A673 (cell line): ENCODE data around the gene PRR30. TPM values are rescaled to one million over a fixed set of nuclear protein-coding genes. Genes with fewer than 3 reads are reported as not detected.

ENCODE experiments used
- BruUV-seq: library from RNA; stranded (reverse); fragments of 400-500 nt; replicated peaks from 2 replicates; lab custom pipeline; 2021; lab: Mats Ljungman, UMichigan
- CTCF ChIA-PET: fragments of 300-600 bp; sonication (Branson Sonifier 250); formaldehyde crosslinking; loops from one replicate; lab custom pipeline; 2022; ENCODE audit warnings: antibody characterized with exemption; lab: Charles Lee
- POLR2A ChIA-PET: fragments of 300-600 bp; sonication (Branson Sonifier 250); formaldehyde crosslinking; loops from one replicate; lab custom pipeline; 2022; ENCODE audit warnings: antibody characterized with exemption; ENCODE audit not compliant: low non-redundant PET; lab: Charles Lee
- DNase-seq: peaks from one replicate; pipeline ENCODE4 v3.0.0-alpha.2; 2015; ENCODE audit warnings: low spot score
- H3K27ac ChIP-seq: fragments of 200-600 bp; sonication (generic); 2 replicates; pipeline ENCODE4 v1.5.1; 2016; ENCODE audit warnings: mixed run types, low read depth, mild to moderate bottlenecking, mixed read lengths, antibody characterized with exemption, low read length; ENCODE audit not compliant: poor library complexity, severe bottlenecking
- H3K27me3 ChIP-seq: fragments of 200-600 bp; sonication (generic); replicated peaks from 2 replicates; pipeline ENCODE4 v1.6.1; 2017; ENCODE audit warnings: mixed run types, low read depth, mild to moderate bottlenecking, mixed read lengths, antibody characterized with exemption, low read length; ENCODE audit not compliant: insufficient read depth, poor library complexity
- H3K36me3 ChIP-seq: fragments of 200-600 bp; sonication (generic); 2 replicates; pipeline ENCODE4 v1.6.1; 2016; ENCODE audit warnings: mixed run types, mild to moderate bottlenecking, mixed read lengths, antibody characterized with exemption, low read length; ENCODE audit not compliant: insufficient read depth, poor library complexity, severe bottlenecking
- H3K4me1 ChIP-seq: fragments of 200-600 bp; sonication (generic); 2 replicates; pipeline ENCODE4 v1.6.1; 2017; ENCODE audit warnings: mixed run types, mild to moderate bottlenecking, mixed read lengths, antibody characterized with exemption, low read length; ENCODE audit not compliant: insufficient read depth, poor library complexity, severe bottlenecking
- H3K4me3 ChIP-seq: fragments of 200-600 bp; sonication (generic); 2 replicates; pipeline ENCODE4 v1.5.1; 2016; ENCODE audit warnings: low read depth, mixed run types, mild to moderate bottlenecking, mixed read lengths, low read length; ENCODE audit not compliant: poor library complexity, severe bottlenecking
- H3K9me3 ChIP-seq: fragments of 200-600 bp; sonication (generic); 2 replicates; pipeline ENCODE4 v1.6.1; 2016; ENCODE audit warnings: mixed run types, low read depth, mild to moderate bottlenecking, mixed read lengths, antibody characterized with exemption, low read length; ENCODE audit not compliant: poor library complexity, severe bottlenecking
- CTCF ChIP-seq: fragments of 300-800, 200-600 bp; sonication (generic); conservative IDR thresholded peaks from 2 replicates; pipeline ENCODE4 v1.5.1; 2017; ENCODE audit warnings: low read depth, mild to moderate bottlenecking, antibody characterized with exemption, low read length, moderate library complexity, mixed read lengths
- EZH2 ChIP-seq: fragments of 200-600 bp; sonication (generic); IDR thresholded peaks from 2 replicates; pipeline ENCODE4 v1.6.1; 2017; ENCODE audit warnings: borderline replicate concordance, low read depth, mild to moderate bottlenecking, mixed read lengths, antibody characterized with exemption, low read length; ENCODE audit not compliant: poor library complexity, severe bottlenecking
- intact Hi-C: fragments of 100-400 bp; cut with micrococcal nuclease; formaldehyde crosslinking; loops from one replicate; pipeline ENCODE4 v1.10.0; 2022; ENCODE audit not compliant: unreplicated experiment
- total RNA-seq: library from RNA; stranded (reverse); gene quantifications from 2 replicates; pipeline ENCODE4 v1.2.3, GENCODE V29; 2021

Gene PRR30
- total RNA-seq, 1 experiment from 2014 or later: not detected

DNA sequence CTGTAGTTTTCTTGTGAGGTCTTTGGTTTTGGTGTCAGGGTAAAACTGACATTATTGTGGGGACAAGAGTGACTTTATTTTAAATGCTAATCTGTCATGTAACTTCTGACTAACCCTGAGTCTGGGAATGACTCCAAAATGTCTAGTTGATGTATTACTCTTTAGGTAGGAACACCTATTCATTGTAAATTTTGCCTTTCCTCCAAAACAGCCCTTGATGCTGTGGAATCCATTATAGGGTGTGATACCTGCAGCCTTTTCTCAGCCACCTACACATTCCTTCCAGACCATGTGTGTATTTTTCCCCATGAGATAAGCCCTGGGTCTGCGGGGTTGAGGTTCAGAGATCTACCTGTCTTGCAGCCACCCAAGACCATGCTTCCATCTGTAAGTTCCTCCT lies 4.1 kb upstream of the PRR30 start:
- intact Hi-C loops: no loop called here
- no peak for TF ChIP-seq EZH2
- no peak for TF ChIP-seq CTCF
- H3K9me3 ChIP-seq: no peaks in the 10 kb centered on the region
- ChIA-PET CTCF (no interaction called here), POLR2A (no interaction called here)
- H3K27me3 ChIP-seq: no peaks in the 10 kb centered on the region
- no peak overlapping the region for H3K27ac ChIP-seq
- DNase-seq: no peak
- H3K4me3 ChIP-seq: no peak overlapping the region
- no TSS peak for BruUV-seq
- no peaks in the 10 kb centered on the region for H3K36me3 ChIP-seq
- no peaks in the 10 kb centered on the region for H3K4me1 ChIP-seq

DNA sequence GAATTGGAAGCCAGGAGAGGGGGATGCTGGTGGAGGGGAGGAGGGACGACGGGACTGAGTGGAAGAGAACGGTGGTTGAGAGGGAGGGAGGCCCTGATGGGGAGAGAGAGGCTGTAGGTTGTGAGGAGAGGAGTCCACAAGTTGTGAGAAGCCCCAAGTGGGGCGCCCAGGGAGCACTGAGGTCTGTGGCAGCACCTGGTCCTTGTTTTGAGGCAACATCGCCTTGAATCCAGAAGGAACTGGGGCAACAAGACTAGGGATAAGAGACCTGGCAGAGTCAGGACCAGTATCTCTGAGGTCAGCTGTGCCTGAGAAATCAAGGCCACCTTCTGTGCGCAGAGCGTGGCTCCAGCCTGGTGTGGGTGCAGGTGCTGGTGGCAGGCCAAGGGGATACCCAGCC lies 1.1 kb downstream of the PRR30 start:
- CTCF ChIA-PET: no interaction called here

DNA sequence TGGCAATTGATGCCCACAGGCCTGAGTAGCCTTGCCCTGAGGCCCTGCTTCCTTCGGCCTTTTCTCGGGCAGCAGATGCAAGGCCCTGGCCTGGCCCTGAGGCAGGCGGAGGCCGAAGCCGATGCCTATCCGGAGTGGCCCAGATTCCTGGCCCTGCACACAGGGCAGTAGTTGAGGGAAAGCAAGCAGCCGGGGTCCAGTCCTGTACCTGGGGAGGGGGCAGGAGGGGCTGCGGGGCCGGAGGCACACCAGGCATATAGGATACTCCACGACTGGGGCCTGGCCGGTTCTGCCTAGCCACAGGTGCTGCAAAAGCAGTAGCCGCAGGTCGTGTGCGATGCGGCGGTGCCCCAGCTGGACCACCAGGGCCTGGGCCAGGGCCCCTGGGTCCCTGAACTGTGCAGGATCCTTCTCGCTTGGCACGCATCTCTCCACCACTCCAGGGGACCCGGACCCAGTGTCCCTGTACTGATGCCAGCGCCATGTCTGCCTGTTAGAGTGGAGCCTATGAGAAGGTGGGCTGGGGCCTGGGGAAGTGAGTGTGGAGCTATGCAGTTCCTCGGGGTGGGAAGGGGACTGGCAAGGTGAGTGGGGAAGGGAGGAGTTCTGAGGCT lies 1.8 kb downstream of the PRR30 start:
- Histone ChIP-seq H3K36me3 (peaks cover 8% of the 10 kb centered on the region), H3K27ac (no peak overlapping the region), H3K4me1 (peaks cover 7% of the 10 kb centered on the region), H3K9me3 (no peaks in the 10 kb centered on the region), H3K4me3 (no peak overlapping the region), H3K27me3 (no peaks in the 10 kb centered on the region)
- no TSS peak for BruUV-seq
- DNase-seq: no peak
- TF ChIP-seq CTCF (no peak), EZH2 (no peak)
- intact Hi-C loops: no loop called here
- ChIA-PET POLR2A (no interaction called here), CTCF (no interaction called here)

More for the DNA sequence above, 1.1 kb downstream of the PRR30 start:
- Histone ChIP-seq H3K36me3 (peaks cover under 1% of the 10 kb centered on the region), H3K27ac (no peak overlapping the region), H3K4me3 (no peak overlapping the region), H3K9me3 (no peaks in the 10 kb centered on the region), H3K4me1 (peaks cover 6% of the 10 kb centered on the region), H3K27me3 (no peaks in the 10 kb centered on the region)
- no TSS peak for BruUV-seq
- intact Hi-C loops: no loop called here
- POLR2A ChIA-PET: no interaction called here
- DNase-seq: no peak
- TF ChIP-seq CTCF: no peak
- TF ChIP-seq EZH2: no peak
